Measurements from ENCODE around the gene ARHGAP26.

The ARHGAP26 gene

GRCh38 chr5:143207563-143208364 is 437.6 kb downstream of the ARHGAP26 start:
- TF ChIP-seq CTCF (IDR thresholded peaks at IDR 0.05; ENCODE audit: insufficient read depth, low read depth, low read length, missing control alignments): no peak
- DNase-seq (ENCODE audit: low read depth): peak; percentile 89
- H3K4me3 ChIP-seq (ENCODE audit: low read depth, low read length): peak overlapping the region; percentile 63

GRCh38 chr5:143208365-143208641 is 438.1 kb downstream of the ARHGAP26 start:
- peak; percentile 32 for DNase-seq (ENCODE audit: low read depth)
- peak overlapping the region; percentile 63 for H3K4me3 ChIP-seq (ENCODE audit: low read depth, low read length)
- no peak for TF ChIP-seq CTCF (IDR thresholded peaks at IDR 0.05; ENCODE audit: insufficient read depth, low read depth, low read length, missing control alignments)

- TF ChIP-seq CTCF (IDR thresholded peaks at IDR 0.05; ENCODE audit: insufficient read depth, low read depth, low read length, missing control alignments): peak; percentile 67
- H3K4me3 ChIP-seq (ENCODE audit: low read depth, low read length): peak overlapping the region; percentile 63
- peak; percentile 87 for DNase-seq (ENCODE audit: low read depth)
These were observed 438.8 kb downstream of the ARHGAP26 start for GRCh38 chr5:143208781-143209510.

GRCh38 chr5:143209881-143210395 is 439.8 kb downstream of the ARHGAP26 start:
- TF ChIP-seq CTCF (IDR thresholded peaks at IDR 0.05; ENCODE audit: insufficient read depth, low read depth, low read length, missing control alignments): no peak
- no peak for DNase-seq (ENCODE audit: low read depth)
- no peak overlapping the region for H3K4me3 ChIP-seq (ENCODE audit: low read depth, low read length)

- TF ChIP-seq CTCF (IDR thresholded peaks at IDR 0.05; ENCODE audit: insufficient read depth, low read depth, low read length, missing control alignments): no peak
- no peak overlapping the region for H3K4me3 ChIP-seq (ENCODE audit: low read depth, low read length)
- no peak for DNase-seq (ENCODE audit: low read depth)
These were observed 440.4 kb downstream of the ARHGAP26 start for GRCh38 chr5:143210576-143210975.

- no peak for DNase-seq (ENCODE audit: low read depth)
- no peak for TF ChIP-seq CTCF (IDR thresholded peaks at IDR 0.05; ENCODE audit: insufficient read depth, low read depth, low read length, missing control alignments)
- peak overlapping the region; percentile 25; the same call in 1 of the 2 replicates for H3K4me3 ChIP-seq (ENCODE audit: low read depth, low read length)
These were observed 442.1 kb downstream of the ARHGAP26 start for GRCh38 chr5:143212261-143212660.
